ENCODE results near the gene ITGA1. TPM values are rescaled to one million over a fixed set of nuclear protein-coding genes. Genes with fewer than 3 reads are reported as not detected.

Gene ITGA1
- polyA plus RNA-seq, 3 donors = 0.33 to 0.89 (median 0.79) TPM

DNA sequence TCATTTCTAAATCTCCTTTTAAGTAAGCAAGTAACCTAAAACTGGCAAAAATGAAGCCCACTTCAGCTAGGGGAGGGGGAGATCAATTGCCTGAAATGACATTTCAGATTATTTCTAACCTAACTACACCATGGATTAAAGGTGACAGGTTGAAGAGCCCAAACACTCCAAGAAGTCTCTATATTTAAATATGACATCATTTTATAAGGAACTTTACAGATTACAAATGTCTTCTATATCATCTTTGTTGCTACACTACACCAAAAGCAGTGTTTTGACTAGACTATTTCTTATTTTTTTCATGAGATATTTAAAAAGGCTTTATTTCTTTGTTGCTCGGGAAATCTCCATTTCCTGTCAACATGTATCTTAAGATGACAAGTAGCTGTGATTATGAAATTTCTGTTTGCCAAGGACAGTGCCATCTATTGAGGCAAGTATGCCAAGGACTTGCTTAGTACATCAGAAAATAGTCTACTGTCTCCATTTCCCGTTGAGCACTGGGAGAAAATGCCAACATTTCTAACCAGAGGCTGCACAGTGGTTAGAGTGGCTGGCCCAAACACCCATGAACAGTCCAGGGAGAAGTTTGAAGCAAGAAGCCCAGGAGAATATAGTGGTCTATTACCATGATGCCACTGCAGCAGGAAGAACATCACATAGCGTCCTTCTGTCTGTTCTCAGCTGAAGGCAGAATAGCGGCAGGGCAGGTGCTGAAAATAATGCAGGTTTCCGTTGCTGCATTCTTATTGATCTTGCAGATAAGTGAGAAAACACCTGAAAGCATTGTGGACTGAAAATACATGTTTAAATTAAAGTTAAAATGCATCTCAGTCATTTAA is 108.1 kb downstream of the ITGA1 start:
- H3K4me1 ChIP-seq (ENCODE audit: control insufficient read depth in 1 of 2, insufficient read depth in 2 of 2, low read length in 2 of 2) = no peaks in the 10 kb centered on the region
- TF ChIP-seq CTCF (IDR thresholded peaks at IDR 0.05) = no peak
- 90% methylated on average over 2 of the region's 5 CpGs for WGBS (ENCODE audit: insufficient coverage)
- intact Hi-C loops (cut with micrococcal nuclease) = no loop called here
- H3K27ac ChIP-seq (ENCODE audit: low read depth in 1 of 2, low read length in 2 of 2) = no peak overlapping the region
- H3K9ac ChIP-seq (ENCODE audit: insufficient read depth, low read length, poor library complexity, severe bottlenecking) = no peak overlapping the region
- no peak overlapping the region for H3K4me3 ChIP-seq (replicated peaks in 1 of 3; ENCODE audit: low read depth in 2 of 3, low read length in 3 of 3)
- Mint-ChIP-seq H3K36me3 (no peaks in the 10 kb centered on the region), H3K9me3 (no peaks in the 10 kb centered on the region), H3K4me1 (no peaks in the 10 kb centered on the region), H3K27me3 (ENCODE audit: low read depth in 3 of 3) (no peaks in the 10 kb centered on the region), H3K4me3 (no peak overlapping the region), H3K27ac (peak overlapping the region in 1 of 7 donors; percentile 64)
- no peak overlapping the region for H3K4me2 ChIP-seq (replicated peaks; ENCODE audit: extremely low read depth, low read length, poor library complexity, severe bottlenecking)
- peak in 1 of 3 donors; percentile 2 for DNase-seq
- no peaks in the 10 kb centered on the region for H3K9me3 ChIP-seq (replicated peaks in 1 of 2; ENCODE audit: control insufficient read depth in 1 of 2, insufficient read depth in 1 of 2, low read length in 2 of 2)
- H3K36me3 ChIP-seq (replicated peaks in 1 of 2; ENCODE audit: control insufficient read depth in 1 of 2, insufficient read depth in 2 of 2, low read length in 2 of 2) = no peaks in the 10 kb centered on the region
- no peaks in the 10 kb centered on the region for H3K79me2 ChIP-seq (ENCODE audit: insufficient read depth, low read length)
- no peak overlapping the region for H2AFZ ChIP-seq (ENCODE audit: insufficient read depth, low read depth, low read length, poor library complexity, severe bottlenecking)
- H4K20me1 ChIP-seq (ENCODE audit: insufficient read depth, low read length) = no peaks in the 10 kb centered on the region
- no peaks in the 10 kb centered on the region for H3K27me3 ChIP-seq (ENCODE audit: control insufficient read depth in 2 of 2, insufficient read depth in 2 of 2, low read length in 2 of 2)

DNA sequence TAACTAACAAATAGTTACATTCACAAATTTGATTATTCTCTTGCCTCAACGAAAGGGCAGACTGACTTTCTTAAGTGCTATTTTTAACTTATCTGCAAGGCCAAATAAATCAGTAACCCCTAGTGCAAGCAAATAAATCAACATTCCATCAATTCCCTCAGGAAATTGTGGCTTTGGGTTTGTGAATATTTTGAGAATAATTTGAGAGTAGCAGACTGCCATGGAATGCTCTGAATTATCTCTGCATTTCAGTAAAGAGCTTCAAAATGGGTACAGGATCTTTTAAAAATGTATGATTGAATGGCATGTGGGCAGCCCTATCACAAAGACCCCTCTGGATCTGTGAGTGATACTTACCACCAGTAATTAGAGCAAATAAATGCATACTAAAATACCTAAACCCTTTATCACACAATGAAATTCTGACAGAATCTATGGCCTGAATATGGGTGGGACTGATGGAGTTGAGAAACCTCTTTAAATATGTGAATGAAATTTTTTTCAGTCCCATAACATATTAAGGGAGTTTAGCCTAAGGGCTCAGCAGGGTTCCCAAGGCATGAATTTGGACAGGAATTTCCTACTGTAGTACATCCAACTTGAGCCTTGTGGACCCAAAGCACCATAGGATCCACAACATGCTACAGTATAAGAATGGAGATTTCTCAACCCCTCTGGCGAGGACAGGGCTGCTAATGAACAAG is 109.0 kb downstream of the ITGA1 start:
- no peaks in the 10 kb centered on the region for H3K36me3 ChIP-seq (replicated peaks in 1 of 2; ENCODE audit: control insufficient read depth in 1 of 2, insufficient read depth in 2 of 2, low read length in 2 of 2)
- H3K27me3 ChIP-seq (ENCODE audit: control insufficient read depth in 2 of 2, insufficient read depth in 2 of 2, low read length in 2 of 2) = no peaks in the 10 kb centered on the region
- WGBS (ENCODE audit: insufficient coverage) = no CpG with 5 or more reads among the region's 2 CpGs
- H2AFZ ChIP-seq (ENCODE audit: insufficient read depth, low read depth, low read length, poor library complexity, severe bottlenecking) = no peak overlapping the region
- H3K4me3 Mint-ChIP-seq = no peak overlapping the region
- no peaks in the 10 kb centered on the region for H4K20me1 ChIP-seq (ENCODE audit: insufficient read depth, low read length)
- no peak for DNase-seq
- no peak overlapping the region for H3K27ac Mint-ChIP-seq
- no peaks in the 10 kb centered on the region for H3K36me3 Mint-ChIP-seq
- no peak overlapping the region for H3K27ac ChIP-seq (ENCODE audit: low read depth in 1 of 2, low read length in 2 of 2)
- H3K27me3 Mint-ChIP-seq (ENCODE audit: low read depth in 3 of 3) = no peaks in the 10 kb centered on the region
- no peak overlapping the region for H3K4me3 ChIP-seq (replicated peaks in 1 of 3; ENCODE audit: low read depth in 2 of 3, low read length in 3 of 3)
- no peak overlapping the region for H3K9ac ChIP-seq (ENCODE audit: insufficient read depth, low read length, poor library complexity, severe bottlenecking)
- intact Hi-C loops (cut with micrococcal nuclease) = no loop called here
- no peaks in the 10 kb centered on the region for H3K79me2 ChIP-seq (ENCODE audit: insufficient read depth, low read length)
- H3K9me3 Mint-ChIP-seq = peaks cover 0 to 2% (median 0%) of the 10 kb centered on the region in 7 donors
- no peaks in the 10 kb centered on the region for H3K9me3 ChIP-seq (replicated peaks in 1 of 2; ENCODE audit: control insufficient read depth in 1 of 2, insufficient read depth in 1 of 2, low read length in 2 of 2)
- no peaks in the 10 kb centered on the region for H3K4me1 Mint-ChIP-seq
- TF ChIP-seq CTCF (IDR thresholded peaks at IDR 0.05) = no peak
- no peak overlapping the region for H3K4me2 ChIP-seq (replicated peaks; ENCODE audit: extremely low read depth, low read length, poor library complexity, severe bottlenecking)
- no peaks in the 10 kb centered on the region for H3K4me1 ChIP-seq (ENCODE audit: control insufficient read depth in 1 of 2, insufficient read depth in 2 of 2, low read length in 2 of 2)

Data from CD14-positive monocyte (primary cell).